SK-N-DZ (cell line): ENCODE results near the gene FAM193B.

ENCODE experiments used
- DNase-seq: peaks from one replicate; pipeline ENCODE4 v3.0.0-alpha.2; 2015; ENCODE audit warnings: low spot score

FAM193B gene

GRCh38 chr5:177471610-177472356 lies 82.6 kb downstream of the FAM193B start:
- DNase-seq = no peak

- no peak for DNase-seq
These were observed 83.4 kb downstream of the FAM193B start for GRCh38 chr5:177470759-177471536.
